GM18526 (cell line): Measurements from ENCODE around the gene HAUS7.
A peak's percentile ranks its signal among the peaks of the same experiment; 100 is the strongest.

Experiments used
- POLR2A ChIP-seq: IDR thresholded peaks from 3 replicates; pipeline ENCODE4 v1.6.1; 2011; ENCODE audit not compliant: insufficient read length; ENCODE audit errors: extremely low read depth

Gene HAUS7

GRCh38 chrX:153470411-153471363, at the start of gene HAUS7:
Gene HAUS7, minus strand, starts transcription at chrX:153470576. Its CDS starts 19 bp downstream, at chrX:153470557.
- TF ChIP-seq POLR2A = peak; percentile 48

DNA sequence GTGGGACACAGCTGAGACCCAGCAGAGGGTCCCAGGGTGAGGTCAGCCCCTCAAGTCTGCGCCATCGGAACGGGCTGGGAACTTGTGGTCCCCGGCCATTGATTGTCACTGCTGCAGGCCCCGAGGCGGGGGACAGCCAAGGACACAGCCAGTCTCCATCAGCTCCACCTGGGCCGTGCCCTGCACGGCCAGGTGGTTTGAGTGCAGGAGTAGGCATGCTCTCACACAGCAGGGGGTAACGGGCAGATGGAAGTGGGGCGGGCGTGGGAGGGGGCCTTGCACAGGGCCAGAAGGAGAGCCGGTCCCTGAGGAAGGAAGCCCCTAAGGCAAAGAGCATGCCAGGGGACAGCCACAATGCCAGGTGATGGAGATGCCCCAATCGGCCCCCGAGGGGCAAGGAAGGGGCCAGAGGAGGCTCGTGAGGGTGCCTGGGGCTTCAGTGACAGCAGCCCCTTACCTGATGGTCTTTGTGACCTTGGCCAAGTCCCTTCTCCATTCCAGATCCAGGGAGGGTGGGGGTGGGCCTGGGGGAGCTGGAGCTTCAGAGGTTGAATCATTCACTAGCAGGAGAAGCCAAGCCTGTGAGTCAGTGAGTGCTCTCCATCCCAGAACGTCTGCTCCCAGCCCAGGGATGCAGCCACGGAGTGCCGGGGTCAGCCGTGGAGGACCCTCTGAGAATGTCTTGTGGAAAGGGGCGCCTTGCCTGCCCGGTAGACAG, 49.4 kb upstream of the HAUS7 start:
- no peak for TF ChIP-seq POLR2A

GRCh38 chrX:153517946-153518834, 47.8 kb upstream of the HAUS7 start:
- TF ChIP-seq POLR2A = no peak

GRCh38 chrX:153517423-153517822, 47.0 kb upstream of the HAUS7 start, which contains the start of gene ATP2B3:
Gene ATP2B3, plus strand, starts transcription at chrX:153517642. Its CDS starts 18,606 bp downstream, at chrX:153536248.
- no peak for TF ChIP-seq POLR2A

- TF ChIP-seq POLR2A = no peak
Measured at GRCh38 chrX:153516073-153516472, 45.7 kb upstream of the HAUS7 start.

GRCh38 chrX:153515435-153515834, 45.1 kb upstream of the HAUS7 start:
- TF ChIP-seq POLR2A = no peak

DNA sequence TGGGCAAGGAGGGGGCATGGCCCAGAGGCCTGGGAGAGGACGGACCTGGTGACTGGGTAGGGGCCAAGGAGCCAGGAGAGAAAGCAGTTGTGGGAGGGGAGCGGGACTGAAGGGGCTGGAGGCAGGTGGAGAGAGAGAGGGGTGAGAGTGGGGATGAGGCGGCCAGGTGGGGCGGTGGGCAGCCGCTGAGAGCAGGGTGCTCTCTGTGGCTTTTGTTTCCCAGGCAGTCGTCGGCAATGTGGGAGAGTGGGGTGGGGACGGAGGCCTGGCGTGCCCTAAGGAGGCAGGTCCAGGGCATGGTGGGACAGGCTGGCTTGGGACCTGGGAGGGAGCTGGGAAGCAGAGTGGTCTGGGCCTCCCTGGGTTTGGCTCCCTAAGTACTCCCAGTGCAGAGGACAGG, 43.9 kb upstream of the HAUS7 start:
- no peak for TF ChIP-seq POLR2A

- no peak for TF ChIP-seq POLR2A
Measured at GRCh38 chrX:153513265-153513664, 42.9 kb upstream of the HAUS7 start.

DNA sequence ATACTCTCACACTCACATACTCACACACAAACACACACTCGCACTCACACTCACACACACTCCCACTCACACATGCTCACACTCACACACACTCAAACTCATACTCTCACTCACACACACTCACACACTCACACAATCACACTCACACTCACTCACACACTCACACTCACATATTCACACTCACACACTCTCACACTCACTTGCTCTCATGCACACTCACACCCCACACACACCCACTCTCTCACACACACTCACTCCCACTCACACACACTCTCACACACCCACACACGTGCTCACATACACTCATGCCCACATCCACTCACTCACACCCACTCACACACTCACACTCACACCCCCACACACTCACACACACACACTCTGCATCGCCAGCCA, 42.1 kb upstream of the HAUS7 start:
- no peak for TF ChIP-seq POLR2A

GRCh38 chrX:153511784-153512500, 41.6 kb upstream of the HAUS7 start:
- TF ChIP-seq POLR2A = no peak

DNA sequence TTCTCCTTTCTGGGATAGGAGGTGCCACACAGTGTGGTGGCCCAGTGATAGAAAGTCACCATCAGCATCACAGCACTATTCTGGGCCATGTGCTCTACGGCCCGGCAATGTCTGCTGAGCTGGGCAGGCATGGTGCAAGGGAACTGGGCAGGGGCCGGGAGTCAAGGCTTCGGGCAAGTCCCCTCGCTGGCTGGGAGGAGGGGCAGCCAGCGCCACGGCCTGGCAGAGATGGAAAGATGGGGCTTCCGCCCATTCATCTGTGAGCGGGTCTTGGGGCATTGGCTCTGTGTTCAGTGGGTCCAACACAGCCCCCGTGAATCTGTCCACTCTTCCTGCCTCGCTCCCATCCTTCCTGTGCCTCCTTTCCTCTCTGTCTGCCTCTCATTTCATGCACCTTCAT, 40.0 kb upstream of the HAUS7 start:
- TF ChIP-seq POLR2A = no peak

- TF ChIP-seq POLR2A = no peak
Measured at GRCh38 chrX:153509592-153509991, 39.2 kb upstream of the HAUS7 start.

GRCh38 chrX:153507484-153508178, 37.3 kb upstream of the HAUS7 start:
- no peak for TF ChIP-seq POLR2A

DNA sequence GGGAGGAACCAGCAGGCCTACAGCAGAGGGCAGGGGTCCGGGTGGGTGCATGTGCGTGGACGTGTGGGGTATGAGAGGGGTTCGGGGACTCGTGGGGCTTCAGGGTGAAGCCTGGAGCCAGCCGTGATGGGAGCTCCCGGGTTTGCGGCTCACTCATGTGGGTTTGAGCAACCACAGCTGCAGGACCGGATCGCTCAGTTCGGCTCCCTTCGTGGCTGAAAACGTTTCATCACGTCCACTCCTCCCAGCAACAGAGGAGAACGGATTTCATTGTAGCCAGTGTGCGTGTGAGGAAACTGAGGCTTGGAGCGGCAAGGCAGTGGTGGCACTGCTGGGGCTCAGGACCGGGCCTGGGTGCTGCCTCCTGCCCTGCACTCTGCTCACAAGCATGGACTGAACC, 35.0 kb upstream of the HAUS7 start:
- TF ChIP-seq POLR2A = no peak

GRCh38 chrX:153504445-153505016, 34.2 kb upstream of the HAUS7 start:
- TF ChIP-seq POLR2A = no peak
